Stimulated activated CD8-positive, alpha-beta memory T cell treated with anti-CD3 and anti-CD28 coated beads, Interleukin-15, amount 100 ng/mL, for 24 hours (primary cell): ENCODE data around the gene NIPA2.

ENCODE experiments used
- DNase-seq: peaks from one replicate; pipeline ENCODE4 v3.0.0-alpha.2; 2020; ENCODE audit warnings: low read depth

NIPA2 gene

GRCh38 chr15:22839046-22839695 is 705 bp downstream of the NIPA2 start:
- DNase-seq, result no peak

GRCh38 chr15:22844421-22845288 is 6.2 kb downstream of the NIPA2 start:
- DNase-seq, result no peak

GRCh38 chr15:22845289-22845900 is 6.9 kb downstream of the NIPA2 start:
- no peak for DNase-seq

- DNase-seq, result no peak
Measured at GRCh38 chr15:22846073-22846472, 7.6 kb downstream of the NIPA2 start.

- no peak for DNase-seq
Measured at GRCh38 chr15:22850055-22850454, 11.6 kb downstream of the NIPA2 start.

GRCh38 chr15:22851513-22851912 is 13.0 kb downstream of the NIPA2 start:
- DNase-seq, result no peak

DNA sequence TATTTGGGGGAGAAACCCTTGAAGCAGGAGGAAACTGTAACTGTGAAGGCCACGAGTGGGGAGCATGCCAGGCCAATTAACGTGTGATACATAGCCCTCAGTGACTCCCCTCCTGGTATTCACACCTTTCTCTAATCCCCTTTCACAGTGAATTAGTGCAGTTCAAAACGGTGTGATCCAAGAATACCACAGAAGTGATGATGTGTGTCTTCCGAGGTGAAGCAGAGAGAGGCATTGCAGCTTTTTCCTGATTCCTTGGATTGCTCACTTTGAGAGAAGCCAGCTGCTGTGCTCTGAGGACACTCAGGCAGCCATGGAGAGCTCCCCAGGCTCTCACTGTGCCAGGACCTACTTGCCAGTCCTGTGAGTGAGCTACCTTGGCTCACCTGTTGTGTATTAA is 17.3 kb downstream of the NIPA2 start:
- no peak for DNase-seq

GRCh38 chr15:22856659-22857058 is 18.2 kb downstream of the NIPA2 start:
- no peak for DNase-seq

DNA sequence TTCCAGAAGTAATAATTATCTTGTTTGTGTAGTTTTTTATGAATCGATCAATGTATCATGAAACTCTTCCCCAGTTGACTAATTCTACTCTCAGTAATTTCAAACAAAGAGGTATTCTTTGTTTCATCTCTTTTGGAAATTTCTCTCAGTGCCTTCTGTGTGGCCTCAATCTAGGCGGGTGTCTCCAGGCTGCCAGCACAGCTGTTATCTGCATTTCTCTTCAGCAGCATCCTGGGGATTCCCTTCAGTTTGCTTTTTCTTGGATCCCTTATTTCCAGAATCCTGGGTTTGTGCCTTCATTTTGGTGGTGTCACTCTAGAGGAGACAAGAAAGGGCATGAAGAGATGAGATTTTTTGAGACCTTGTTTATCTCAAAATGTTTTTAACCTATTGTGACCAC is 22.7 kb downstream of the NIPA2 start:
- no peak for DNase-seq

DNA sequence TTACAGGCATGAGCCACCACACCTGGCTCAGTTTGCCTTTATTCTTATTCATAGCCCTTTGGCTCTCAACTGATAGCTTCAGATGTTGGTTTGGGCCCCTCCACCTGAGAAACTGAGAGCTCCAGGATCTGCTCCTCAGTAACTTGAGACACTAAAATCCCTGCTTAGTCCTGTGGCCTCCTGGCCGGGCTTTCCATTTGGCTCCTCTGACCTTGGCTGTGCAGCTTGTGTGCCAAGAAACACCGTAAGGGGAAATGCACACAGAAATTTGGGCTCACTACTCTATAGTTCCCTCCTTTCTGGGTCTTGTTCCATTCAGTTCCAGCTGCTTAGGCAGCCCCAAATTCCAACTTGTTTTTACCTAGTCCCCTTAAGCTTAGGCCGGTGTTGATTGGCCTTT is 24.9 kb downstream of the NIPA2 start:
- no peak for DNase-seq

- DNase-seq, result no peak
Measured at GRCh38 chr15:22866079-22866478, 27.6 kb downstream of the NIPA2 start.

- no peak for DNase-seq
Measured at GRCh38 chr15:22867886-22868285, 29.4 kb downstream of the NIPA2 start.

GRCh38 chr15:22868495-22868894 is 30.0 kb downstream of the NIPA2 start:
- DNase-seq, result no peak

- DNase-seq, result no peak
Measured at GRCh38 chr15:22868928-22869327, 30.5 kb downstream of the NIPA2 start.

DNA sequence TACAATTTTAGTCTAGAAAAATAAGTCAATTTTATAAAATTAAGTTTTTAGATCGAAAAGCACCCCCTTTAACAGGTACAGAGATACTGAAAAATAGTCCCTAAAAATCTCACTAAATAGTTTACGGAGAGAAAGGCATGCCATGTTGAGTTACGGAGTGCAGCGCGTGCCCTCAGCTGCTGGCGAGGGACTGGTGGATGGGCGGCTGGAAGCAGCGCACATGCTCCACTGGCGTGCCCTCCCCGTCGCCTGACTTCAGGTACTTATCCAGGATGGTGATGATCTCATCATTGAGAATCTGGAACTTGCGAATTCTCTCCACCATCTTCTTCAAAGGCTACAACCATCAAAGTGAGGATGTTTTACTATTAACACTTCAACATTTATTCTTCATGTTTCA is 31.4 kb downstream of the NIPA2 start:
- DNase-seq, result no peak

- DNase-seq, result no peak
Measured at GRCh38 chr15:22870865-22871264, 32.4 kb downstream of the NIPA2 start.

- DNase-seq, result no peak
Measured at GRCh38 chr15:22871481-22872086, 33.1 kb downstream of the NIPA2 start.

DNA sequence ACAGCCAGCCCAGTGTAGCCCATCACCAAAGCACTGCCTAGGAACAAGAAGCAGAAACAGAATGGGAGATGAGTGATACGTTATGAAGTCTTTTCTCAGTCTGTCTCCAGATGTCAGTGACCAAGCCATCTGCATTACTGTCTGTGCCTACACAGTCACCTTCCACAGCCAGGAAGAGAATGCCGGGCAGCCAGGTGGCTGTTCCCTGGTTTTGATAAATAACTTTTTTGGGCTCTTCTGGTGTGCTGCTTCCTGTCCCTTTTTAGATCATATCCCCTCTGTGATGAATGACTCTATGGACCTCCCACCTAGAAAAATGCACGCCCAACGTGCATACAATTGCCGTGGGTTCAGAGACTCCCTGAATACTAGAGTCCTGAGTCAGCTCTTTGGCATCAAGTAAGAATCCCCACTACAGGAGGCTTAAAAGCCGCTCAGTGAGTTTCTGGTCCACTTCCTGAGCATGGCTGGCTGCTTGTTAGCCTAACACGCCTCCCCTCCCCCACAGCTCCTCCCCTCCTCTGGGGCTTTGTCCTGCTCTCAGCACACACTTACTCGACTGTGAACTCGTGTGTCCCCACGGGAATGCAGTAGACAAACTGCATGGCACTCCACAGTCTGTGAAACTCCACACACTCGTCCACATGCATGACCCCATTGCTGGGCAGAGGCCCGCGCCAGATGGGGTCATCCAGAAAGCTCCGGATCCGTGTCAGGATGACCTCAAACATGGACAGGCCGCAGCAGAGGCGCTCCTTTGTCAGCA is 34.7 kb downstream of the NIPA2 start:
- DNase-seq, result no peak

DNA sequence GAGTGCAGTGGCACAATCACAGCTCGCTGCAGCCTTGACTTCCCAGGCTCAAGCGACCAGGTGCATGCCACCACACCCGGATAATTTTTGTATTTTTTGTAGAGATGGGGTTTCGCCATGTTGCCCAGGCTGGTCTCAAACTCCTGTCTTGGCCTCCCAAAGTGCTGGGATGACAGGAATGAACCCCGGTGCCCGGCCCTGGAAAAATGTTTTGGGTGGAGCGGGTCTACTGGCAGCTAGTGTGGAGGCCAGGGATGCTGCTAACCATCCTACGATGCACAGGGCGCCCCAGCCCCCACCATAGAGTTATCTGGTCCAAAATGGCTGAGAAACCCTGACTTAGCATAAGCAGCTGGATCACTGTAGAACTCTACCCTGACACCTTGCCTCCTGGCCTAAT is 35.4 kb downstream of the NIPA2 start:
- DNase-seq, result no peak

DNA sequence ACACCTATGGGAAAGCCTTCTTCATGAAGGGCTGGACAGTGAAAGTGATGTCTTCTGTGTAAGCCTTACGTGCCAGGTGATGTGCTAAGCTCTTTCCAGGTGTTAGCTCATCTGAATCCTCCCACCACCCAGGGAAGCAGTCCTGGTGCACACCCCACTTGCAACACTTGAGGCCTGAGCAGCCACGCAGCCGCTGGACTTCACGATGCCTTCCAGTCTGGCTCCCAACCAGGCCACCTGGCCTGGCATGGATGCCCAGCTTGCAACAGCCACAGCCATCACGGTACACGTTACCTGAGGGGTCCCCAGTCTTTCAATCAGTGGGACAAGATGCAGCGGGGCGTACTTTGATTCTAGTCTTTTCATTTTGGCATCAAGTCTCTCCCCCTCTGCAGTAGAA is 35.8 kb downstream of the NIPA2 start:
- DNase-seq, result no peak

- no peak for DNase-seq
Measured at GRCh38 chr15:22874966-22875365, 36.5 kb downstream of the NIPA2 start.

DNA sequence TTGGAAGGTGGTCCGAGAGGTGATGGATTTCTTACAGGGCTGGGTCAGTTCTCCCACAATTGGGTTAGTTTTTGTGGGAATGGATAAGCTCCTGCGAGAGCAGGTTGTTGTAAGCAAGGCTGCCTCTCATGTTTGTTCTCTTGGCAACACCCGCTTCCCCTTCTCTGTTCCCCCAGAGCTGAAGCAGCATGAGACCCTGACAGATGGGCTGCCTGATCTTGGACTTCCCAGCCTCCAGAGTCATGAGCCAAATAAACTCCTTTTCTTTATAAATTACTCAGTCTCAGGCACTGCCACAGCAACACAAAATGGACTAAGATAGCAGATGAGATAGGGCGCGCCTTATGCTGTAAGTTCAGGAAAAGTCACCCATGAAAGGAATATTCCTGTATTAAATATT is 38.7 kb downstream of the NIPA2 start:
- DNase-seq, result no peak
